Posterior cingulate gyrus (tissue), 11 donors: Measurements from ENCODE around the gene CACTIN.
"Not testable (repeated sequence)": the region's sequence is repeated elsewhere in the genome, so short reads cannot be mapped to it uniquely, and the experiment has no call there.

Source experiments
- DNase-seq, 10 donors: peaks; one replicate each; pipeline versions ENCODE4 v3.0.0 to v3.0.0-alpha.2; 2020 to 2021; ENCODE audit warnings: mixed read lengths in 3 of 10
- intact Hi-C: fragments of 100-400 bp; cut with DNase I; formaldehyde crosslinking; loops from one replicate; pipeline ENCODE4 v1.15.1; 2023

CACTIN gene

GRCh38 chr19:3632739-3633558 is 6.4 kb upstream of the CACTIN start:
- intact Hi-C loops: no loop called here
- DNase-seq: peak in 7 of 10 donors; percentile 37 to 90 (median 52)

GRCh38 chr19:3632098-3632497 is 5.5 kb upstream of the CACTIN start:
- intact Hi-C loops: no loop called here
- DNase-seq: no peak

GRCh38 chr19:3631053-3631861 is 4.7 kb upstream of the CACTIN start:
- DNase-seq: no peak
- intact Hi-C loops: no loop called here

GRCh38 chr19:3628766-3629165 is 2.2 kb upstream of the CACTIN start:
- DNase-seq, intact Hi-C loops: not testable (repeated sequence)

- intact Hi-C loops: no loop called here
- no peak for DNase-seq
Measured at GRCh38 chr19:3627351-3627723, 747 bp upstream of the CACTIN start.

GRCh38 chr19:3625996-3626472 is 556 bp downstream of the CACTIN start:
- intact Hi-C loops: no loop called here
- DNase-seq: no peak

GRCh38 chr19:3623716-3624115 is 2.9 kb downstream of the CACTIN start:
- intact Hi-C loops: no loop called here
- DNase-seq: no peak

- intact Hi-C loops: no loop called here
- DNase-seq: no peak
Measured at GRCh38 chr19:3622224-3622623, 4.4 kb downstream of the CACTIN start.

- no peak for DNase-seq
- intact Hi-C loops: no loop called here
Measured at GRCh38 chr19:3621689-3622088, 4.9 kb downstream of the CACTIN start.

GRCh38 chr19:3620817-3621547 is 5.6 kb downstream of the CACTIN start:
- intact Hi-C loops: no loop called here
- no peak for DNase-seq

- no peak for DNase-seq
- intact Hi-C loops: no loop called here
Measured at GRCh38 chr19:3620145-3620816, 6.3 kb downstream of the CACTIN start.

GRCh38 chr19:3619631-3620012 is 7.0 kb downstream of the CACTIN start:
- intact Hi-C loops: no loop called here
- no peak for DNase-seq

GRCh38 chr19:3618811-3619630 is 7.6 kb downstream of the CACTIN start:
- intact Hi-C loops: loop anchor here (1.0 kb wide), 1 partner anchor 74 kb away; no protein-coding TSS in a partner anchor
- no peak for DNase-seq

GRCh38 chr19:3618144-3618810 is 8.3 kb downstream of the CACTIN start:
- DNase-seq: peak in 7 of 10 donors; percentile 48 to 94 (median 69)
- intact Hi-C loops: loop anchor here (1.0 kb wide), 1 partner anchor 73 kb away; no protein-coding TSS in a partner anchor

- no peak for DNase-seq
- intact Hi-C loops: no loop called here
Measured at GRCh38 chr19:3617463-3617862, 9.1 kb downstream of the CACTIN start.

- no peak for DNase-seq
- intact Hi-C loops: no loop called here
Measured at GRCh38 chr19:3615524-3616135, 11.0 kb downstream of the CACTIN start.

GRCh38 chr19:3614858-3615505 is 11.6 kb downstream of the CACTIN start:
- peak in 1 of 10 donors; percentile 82 for DNase-seq
- intact Hi-C loops: no loop called here
